Liver (tissue), 9 donors: ENCODE measurements around the gene DDX41. TPM values are rescaled to one million over a fixed set of nuclear protein-coding genes. Genes with fewer than 3 reads are reported as not detected.

Experiments
- DNase-seq: peaks from one replicate; pipeline ENCODE4 v3.0.0-alpha.2; 2017; ENCODE audit warnings: low spot score
- H3K27ac ChIP-seq, 2 donors: one replicate each; pipeline ENCODE4 v1.7.0; 2013; ENCODE audit warnings: inconsistent platforms in 2 of 2, low read length in 2 of 2, control low read depth in 1 of 2, low read depth in 1 of 2, mild to moderate bottlenecking in 1 of 2
- H3K27me3 ChIP-seq, 4 donors: one replicate each; pipeline versions ENCODE4 v1.6.1 to v1.7.0; 2013; ENCODE audit warnings: low read length in 3 of 4, inconsistent platforms in 1 of 4, mild to moderate bottlenecking in 1 of 4, moderate library complexity in 1 of 4; ENCODE audit not compliant: control insufficient read depth in 4 of 4, insufficient read depth in 4 of 4
- H3K36me3 ChIP-seq, 4 donors: one replicate each; pipeline versions ENCODE4 v1.6.1 to v1.7.0; 2013; ENCODE audit warnings: low read length in 3 of 4, mild to moderate bottlenecking in 3 of 4, low read depth in 1 of 4, moderate library complexity in 1 of 4; ENCODE audit not compliant: control insufficient read depth in 4 of 4, insufficient read depth in 3 of 4
- H3K4me1 ChIP-seq, 4 donors: one replicate each; pipeline versions ENCODE4 v1.6.1 to v1.7.0; 2013; ENCODE audit warnings: low read length in 3 of 4, mild to moderate bottlenecking in 3 of 4, moderate library complexity in 1 of 4; ENCODE audit not compliant: control insufficient read depth in 4 of 4, insufficient read depth in 4 of 4
- H3K4me3 ChIP-seq, 3 donors: one replicate each; pipeline versions ENCODE4 v1.6.1 to v1.7.0; 2013; ENCODE audit warnings: low read length in 3 of 3, control low read depth in 1 of 3, low read depth in 1 of 3, mild to moderate bottlenecking in 1 of 3
- H3K9ac ChIP-seq, 2 donors: one replicate each; pipeline ENCODE4 v1.7.0; 2013; ENCODE audit warnings: low read length in 2 of 2, mild to moderate bottlenecking in 2 of 2, moderate library complexity in 2 of 2, control low read depth in 1 of 2, low read depth in 1 of 2
- H3K9me3 ChIP-seq, 4 donors: one replicate each; pipeline versions ENCODE4 v1.6.1 to v1.7.0; 2013; ENCODE audit warnings: low read length in 3 of 4; ENCODE audit not compliant: control insufficient read depth in 4 of 4
- ATF3 ChIP-seq: IDR thresholded peaks from 2 replicates; pipeline ENCODE4 v1.6.1; 2016; ENCODE audit warnings: antibody characterized with exemption
- FOXA1 ChIP-seq: IDR thresholded peaks from 2 replicates; pipeline ENCODE4 v1.6.1; 2016; ENCODE audit warnings: antibody characterized with exemption
- GABPA ChIP-seq, 2 donors: IDR thresholded peaks in 1 of 2; conservative IDR thresholded peaks in 1 of 2; 2 replicates each; pipeline ENCODE4 v1.6.1; 2016; ENCODE audit warnings: antibody characterized with exemption in 2 of 2, mild to moderate bottlenecking in 1 of 2, moderate library complexity in 1 of 2
- HNF4A ChIP-seq, 2 donors: conservative IDR thresholded peaks; 2 replicates each; pipeline ENCODE4 v1.6.1; 2016; ENCODE audit warnings: antibody characterized with exemption in 2 of 2, mild to moderate bottlenecking in 2 of 2
- JUND ChIP-seq, 2 donors: IDR thresholded peaks; 2 replicates each; pipeline ENCODE4 v1.6.1; 2016; ENCODE audit warnings: antibody characterized with exemption in 2 of 2
- RAD21 ChIP-seq, 2 donors: IDR thresholded peaks; 2 replicates each; pipeline ENCODE4 v1.6.1; 2016; ENCODE audit warnings: antibody characterized with exemption in 2 of 2, mild to moderate bottlenecking in 2 of 2
- RXRA ChIP-seq, 2 donors: IDR thresholded peaks; 2 replicates each; pipeline ENCODE4 v1.6.1; 2017 to 2018; ENCODE audit warnings: antibody characterized with exemption in 2 of 2, mild to moderate bottlenecking in 1 of 2
- ZBTB33 ChIP-seq: IDR thresholded peaks from 2 replicates; pipeline ENCODE4 v1.6.1; 2016; ENCODE audit warnings: antibody characterized with exemption
- WGBS: extraction: QIAGEN DNeasy Blood & Tissue Kit; methylation state at CpG from one replicate; pipeline ENCODE4 v1.1.7; 2013; 5-methylcytosine and 5-hydroxymethylcytosine counted together
- polyA plus RNA-seq, 2 donors: library from polyadenylated mRNA; stranded (reverse) in 1 of 2; unstranded in 1 of 2; fragments of 200-250 nt in 1 of 2; fragments of >200 nt in 1 of 2; fragmentation: Nextera tagmentation in 1 of 2; extraction: Ambion mirVana in 1 of 2; gene quantifications; one replicate each; pipeline versions ENCODE4 v1.2.1 to v1.2.3, GENCODE V29; 2013 to 2015
- total RNA-seq, 2 donors: library from RNA; depleted of rRNA; stranded (reverse); fragments of >200 nt; gene quantifications; one replicate each; pipeline ENCODE4 v1.2.3, GENCODE V29; 2014
- TF ChIP-seq, protein P1 (sequence below): IDR thresholded peaks from 2 replicates; pipeline ENCODE4 v1.6.1; 2016; ENCODE audit warnings: antibody characterized with exemption, mild to moderate bottlenecking
- TF ChIP-seq, protein P2 (sequence below): fragments of 150-350 bp; IDR thresholded peaks from 2 replicates; pipeline ENCODE4 v1.5.1; 2017; ENCODE audit warnings: improper control_type of control experiment, low read depth, low read length; ENCODE audit not compliant: missing input control
- donor health status: healthy.
- donor health status: healthy.
- donor health status: healthy.
- donor health status: healthy.
- donor health status: healthy.

DDX41 gene
- total and polyA plus RNA-seq, 4 donors = 20.4 to 58.5 (median 45.6) TPM

DNA sequence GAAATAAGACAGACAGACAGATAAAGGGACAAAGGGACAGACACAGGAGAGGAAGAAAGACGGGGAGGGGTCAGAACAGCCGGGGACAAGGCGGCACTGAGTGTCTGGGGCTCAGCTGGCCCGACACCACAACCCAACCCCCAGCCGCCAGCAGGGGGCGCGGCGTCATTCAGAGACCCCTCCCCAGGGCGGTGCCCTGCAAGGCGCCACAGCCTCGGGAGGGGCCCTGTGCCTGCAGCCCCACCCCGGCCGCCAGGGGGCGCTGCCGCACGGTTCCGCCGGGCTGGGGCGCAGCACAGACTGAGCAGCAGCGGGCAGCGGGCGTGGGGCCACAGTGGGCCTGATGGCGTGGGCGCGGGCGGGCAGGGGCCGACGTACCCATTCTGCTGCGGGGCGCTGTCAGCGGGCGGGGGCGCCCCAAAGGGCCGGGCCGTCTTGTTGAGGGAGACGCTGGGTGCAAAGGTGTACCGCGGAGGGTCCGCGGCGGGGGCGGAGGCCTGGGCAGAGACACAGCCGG lies 25.3 kb downstream of the DDX41 start:
- WGBS = 75% methylated on average over 43 of the region's 43 CpGs

GRCh38 chr5:177490992-177491391 lies 25.8 kb downstream of the DDX41 start:
- WGBS = 94% methylated on average over 16 of the region's 16 CpGs
- TF ChIP-seq GABPA (IDR thresholded peaks at IDR 0.05 in 1 of 2, conservative IDR thresholded peaks at IDR 0.05 in 1 of 2) (no peak), FOXA1 (no peak), JUND (IDR thresholded peaks at IDR 0.05) (no peak), RAD21 (IDR thresholded peaks at IDR 0.05) (no peak), RXRA (IDR thresholded peaks at IDR 0.05) (no peak), ZBTB33 (no peak), ATF3 (no peak)
- TF ChIP-seq, protein P1, sequence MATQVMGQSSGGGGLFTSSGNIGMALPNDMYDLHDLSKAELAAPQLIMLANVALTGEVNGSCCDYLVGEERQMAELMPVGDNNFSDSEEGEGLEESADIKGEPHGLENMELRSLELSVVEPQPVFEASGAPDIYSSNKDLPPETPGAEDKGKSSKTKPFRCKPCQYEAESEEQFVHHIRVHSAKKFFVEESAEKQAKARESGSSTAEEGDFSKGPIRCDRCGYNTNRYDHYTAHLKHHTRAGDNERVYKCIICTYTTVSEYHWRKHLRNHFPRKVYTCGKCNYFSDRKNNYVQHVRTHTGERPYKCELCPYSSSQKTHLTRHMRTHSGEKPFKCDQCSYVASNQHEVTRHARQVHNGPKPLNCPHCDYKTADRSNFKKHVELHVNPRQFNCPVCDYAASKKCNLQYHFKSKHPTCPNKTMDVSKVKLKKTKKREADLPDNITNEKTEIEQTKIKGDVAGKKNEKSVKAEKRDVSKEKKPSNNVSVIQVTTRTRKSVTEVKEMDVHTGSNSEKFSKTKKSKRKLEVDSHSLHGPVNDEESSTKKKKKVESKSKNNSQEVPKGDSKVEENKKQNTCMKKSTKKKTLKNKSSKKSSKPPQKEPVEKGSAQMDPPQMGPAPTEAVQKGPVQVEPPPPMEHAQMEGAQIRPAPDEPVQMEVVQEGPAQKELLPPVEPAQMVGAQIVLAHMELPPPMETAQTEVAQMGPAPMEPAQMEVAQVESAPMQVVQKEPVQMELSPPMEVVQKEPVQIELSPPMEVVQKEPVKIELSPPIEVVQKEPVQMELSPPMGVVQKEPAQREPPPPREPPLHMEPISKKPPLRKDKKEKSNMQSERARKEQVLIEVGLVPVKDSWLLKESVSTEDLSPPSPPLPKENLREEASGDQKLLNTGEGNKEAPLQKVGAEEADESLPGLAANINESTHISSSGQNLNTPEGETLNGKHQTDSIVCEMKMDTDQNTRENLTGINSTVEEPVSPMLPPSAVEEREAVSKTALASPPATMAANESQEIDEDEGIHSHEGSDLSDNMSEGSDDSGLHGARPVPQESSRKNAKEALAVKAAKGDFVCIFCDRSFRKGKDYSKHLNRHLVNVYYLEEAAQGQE = no peak
- Histone ChIP-seq H3K4me1 (peaks cover 0 to 8% (median 1%) of the 10 kb centered on the region in 4 donors), H3K36me3 (peaks cover 0 to 4% (median under 1%) of the 10 kb centered on the region in 4 donors), H3K27ac (no peak overlapping the region), H3K4me3 (no peak overlapping the region), H3K9ac (no peak overlapping the region), H3K9me3 (no peaks in the 10 kb centered on the region), H3K27me3 (no peaks in the 10 kb centered on the region)
- no peak for DNase-seq

More for the DNA sequence above, 25.3 kb downstream of the DDX41 start:
- H3K27ac ChIP-seq = no peak overlapping the region
- peaks cover 0 to 4% (median under 1%) of the 10 kb centered on the region in 4 donors for H3K36me3 ChIP-seq
- no peaks in the 10 kb centered on the region for H3K27me3 ChIP-seq
- H3K9me3 ChIP-seq = no peaks in the 10 kb centered on the region
- no peak overlapping the region for H3K9ac ChIP-seq
- H3K4me3 ChIP-seq = no peak overlapping the region
- peak; percentile 73 for DNase-seq
- TF ChIP-seq, protein P2, sequence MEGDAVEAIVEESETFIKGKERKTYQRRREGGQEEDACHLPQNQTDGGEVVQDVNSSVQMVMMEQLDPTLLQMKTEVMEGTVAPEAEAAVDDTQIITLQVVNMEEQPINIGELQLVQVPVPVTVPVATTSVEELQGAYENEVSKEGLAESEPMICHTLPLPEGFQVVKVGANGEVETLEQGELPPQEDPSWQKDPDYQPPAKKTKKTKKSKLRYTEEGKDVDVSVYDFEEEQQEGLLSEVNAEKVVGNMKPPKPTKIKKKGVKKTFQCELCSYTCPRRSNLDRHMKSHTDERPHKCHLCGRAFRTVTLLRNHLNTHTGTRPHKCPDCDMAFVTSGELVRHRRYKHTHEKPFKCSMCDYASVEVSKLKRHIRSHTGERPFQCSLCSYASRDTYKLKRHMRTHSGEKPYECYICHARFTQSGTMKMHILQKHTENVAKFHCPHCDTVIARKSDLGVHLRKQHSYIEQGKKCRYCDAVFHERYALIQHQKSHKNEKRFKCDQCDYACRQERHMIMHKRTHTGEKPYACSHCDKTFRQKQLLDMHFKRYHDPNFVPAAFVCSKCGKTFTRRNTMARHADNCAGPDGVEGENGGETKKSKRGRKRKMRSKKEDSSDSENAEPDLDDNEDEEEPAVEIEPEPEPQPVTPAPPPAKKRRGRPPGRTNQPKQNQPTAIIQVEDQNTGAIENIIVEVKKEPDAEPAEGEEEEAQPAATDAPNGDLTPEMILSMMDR = peak; percentile 33
- no peak for TF ChIP-seq HNF4A (conservative IDR thresholded peaks at IDR 0.05)
- peaks cover 0 to 12% (median 2%) of the 10 kb centered on the region in 4 donors for H3K4me1 ChIP-seq
